ENCODE data around the gene PHAF1.

Gene PHAF1

GRCh38 chr16:67192781-67193361 lies 83.1 kb downstream of the PHAF1 start:
- TF ChIP-seq NFIC (IDR thresholded peaks at IDR 0.05) (no peak), TAF1 (IDR thresholded peaks at IDR 0.05; ENCODE audit: low read depth) (no peak), USF1 (IDR thresholded peaks at IDR 0.05) (no peak), EGR1 (IDR thresholded peaks at IDR 0.05) (no peak)

DNA sequence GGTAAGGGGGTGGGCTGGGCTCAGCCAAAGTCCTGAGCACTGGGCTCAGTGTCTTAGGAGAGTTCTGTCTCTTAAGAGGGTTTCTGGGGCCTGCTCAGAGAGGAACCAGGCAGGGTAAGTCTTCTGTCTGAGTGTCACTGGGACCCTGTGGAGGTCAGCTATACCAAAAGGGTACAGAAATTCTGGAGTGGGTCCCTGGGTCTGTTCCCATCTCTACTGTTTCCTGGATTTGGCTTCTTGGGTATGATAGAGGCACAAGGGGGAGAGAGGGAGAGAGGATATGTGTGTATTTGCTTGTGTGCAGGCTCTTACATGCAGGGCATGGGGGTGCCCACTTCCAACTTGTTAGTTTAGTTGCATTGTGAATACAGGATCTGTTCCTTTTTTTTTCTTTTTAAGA lies 83.8 kb downstream of the PHAF1 start:
- TF ChIP-seq TAF1 (IDR thresholded peaks at IDR 0.05; ENCODE audit: low read depth): no peak
- no peak for TF ChIP-seq RAD21 (IDR thresholded peaks at IDR 0.05; ENCODE audit: low read depth)
- TF ChIP-seq TCF12 (IDR thresholded peaks at IDR 0.05; ENCODE audit: low read depth): no peak
- TF ChIP-seq FOXM1 (IDR thresholded peaks at IDR 0.05; ENCODE audit: borderline replicate concordance, low read depth): no peak
- TF ChIP-seq YY1 (IDR thresholded peaks at IDR 0.05; ENCODE audit: low read depth): no peak
- no peak for TF ChIP-seq EGR1 (IDR thresholded peaks at IDR 0.05)
- no peak for TF ChIP-seq REST (IDR thresholded peaks at IDR 0.05; ENCODE audit: low read depth)
- no peak for TF ChIP-seq USF1 (IDR thresholded peaks at IDR 0.05)
- TF ChIP-seq EP300 (IDR thresholded peaks at IDR 0.05; ENCODE audit: borderline replicate concordance): no peak
- TF ChIP-seq NFIC (IDR thresholded peaks at IDR 0.05): no peak
- no peak for TF ChIP-seq ZBTB7A (IDR thresholded peaks at IDR 0.05; ENCODE audit: low read depth)
- TF ChIP-seq CREB1 (IDR thresholded peaks at IDR 0.05; ENCODE audit: low read depth): no peak
- no peak for TF ChIP-seq TEAD4 (IDR thresholded peaks at IDR 0.05)
- TF ChIP-seq, protein P1, sequence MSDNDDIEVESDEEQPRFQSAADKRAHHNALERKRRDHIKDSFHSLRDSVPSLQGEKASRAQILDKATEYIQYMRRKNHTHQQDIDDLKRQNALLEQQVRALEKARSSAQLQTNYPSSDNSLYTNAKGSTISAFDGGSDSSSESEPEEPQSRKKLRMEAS (IDR thresholded peaks at IDR 0.05): no peak
- no peak for TF ChIP-seq CEBPB (IDR thresholded peaks at IDR 0.05)

DNA sequence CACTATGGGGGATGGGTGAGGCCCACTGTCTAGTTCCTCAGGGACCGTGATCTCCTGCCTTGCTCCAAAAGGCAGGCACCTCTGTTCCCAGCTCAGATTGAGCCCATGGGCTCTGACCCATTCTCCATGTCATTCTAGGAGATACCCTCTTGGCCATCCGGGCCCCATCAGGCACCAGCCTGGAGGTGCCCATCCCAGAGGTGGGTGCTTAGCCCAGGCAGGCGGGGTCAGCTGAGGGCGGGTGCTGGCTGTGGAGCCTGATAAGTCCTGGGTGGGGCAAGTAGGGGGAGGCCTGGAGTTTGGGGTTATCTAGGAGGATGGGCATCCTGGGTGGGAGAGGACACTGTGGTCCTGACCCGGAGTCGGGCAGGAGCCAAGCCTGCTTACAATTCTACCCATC lies 84.5 kb downstream of the PHAF1 start:
- no peak for TF ChIP-seq TCF12 (IDR thresholded peaks at IDR 0.05; ENCODE audit: low read depth)
- TF ChIP-seq CEBPB (IDR thresholded peaks at IDR 0.05): no peak
- TF ChIP-seq USF1 (IDR thresholded peaks at IDR 0.05): no peak
- no peak for TF ChIP-seq TAF1 (IDR thresholded peaks at IDR 0.05; ENCODE audit: low read depth)
- TF ChIP-seq EP300 (IDR thresholded peaks at IDR 0.05; ENCODE audit: borderline replicate concordance): no peak
- TF ChIP-seq CREB1 (IDR thresholded peaks at IDR 0.05; ENCODE audit: low read depth): no peak
- no peak for TF ChIP-seq FOXM1 (IDR thresholded peaks at IDR 0.05; ENCODE audit: borderline replicate concordance, low read depth)
- no peak for TF ChIP-seq TEAD4 (IDR thresholded peaks at IDR 0.05)
- TF ChIP-seq ZBTB7A (IDR thresholded peaks at IDR 0.05; ENCODE audit: low read depth): no peak
- TF ChIP-seq, protein P1 (IDR thresholded peaks at IDR 0.05): no peak
- no peak for TF ChIP-seq EGR1 (IDR thresholded peaks at IDR 0.05)
- no peak for TF ChIP-seq RAD21 (IDR thresholded peaks at IDR 0.05; ENCODE audit: low read depth)
- no peak for TF ChIP-seq REST (IDR thresholded peaks at IDR 0.05; ENCODE audit: low read depth)
- TF ChIP-seq NFIC (IDR thresholded peaks at IDR 0.05): no peak
- TF ChIP-seq YY1 (IDR thresholded peaks at IDR 0.05; ENCODE audit: low read depth): no peak

DNA sequence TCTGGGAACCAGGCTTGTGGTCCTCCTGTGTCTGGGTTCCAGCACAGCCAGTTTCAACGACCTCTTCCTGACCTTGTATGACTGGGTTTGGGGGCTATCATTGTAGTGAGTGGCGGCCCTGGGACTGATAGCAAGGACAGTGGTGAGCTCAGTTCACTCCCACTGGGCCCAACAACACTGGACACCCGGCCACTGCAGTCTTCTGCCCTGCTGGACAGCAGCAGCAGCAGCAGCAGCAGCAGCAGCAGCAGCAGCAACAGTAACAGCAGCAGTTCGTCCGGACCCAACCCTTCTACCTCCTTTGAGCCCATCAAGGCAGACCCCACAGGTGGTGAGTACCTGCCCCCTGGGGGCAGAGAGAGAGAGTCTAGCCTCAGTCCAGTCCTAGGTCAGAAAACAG lies 85.9 kb downstream of the PHAF1 start:
- TF ChIP-seq, protein P1 (IDR thresholded peaks at IDR 0.05): no peak
- TF ChIP-seq EP300 (IDR thresholded peaks at IDR 0.05; ENCODE audit: borderline replicate concordance) (no peak), ZBTB7A (IDR thresholded peaks at IDR 0.05; ENCODE audit: low read depth) (no peak), EGR1 (IDR thresholded peaks at IDR 0.05) (no peak)

DNA sequence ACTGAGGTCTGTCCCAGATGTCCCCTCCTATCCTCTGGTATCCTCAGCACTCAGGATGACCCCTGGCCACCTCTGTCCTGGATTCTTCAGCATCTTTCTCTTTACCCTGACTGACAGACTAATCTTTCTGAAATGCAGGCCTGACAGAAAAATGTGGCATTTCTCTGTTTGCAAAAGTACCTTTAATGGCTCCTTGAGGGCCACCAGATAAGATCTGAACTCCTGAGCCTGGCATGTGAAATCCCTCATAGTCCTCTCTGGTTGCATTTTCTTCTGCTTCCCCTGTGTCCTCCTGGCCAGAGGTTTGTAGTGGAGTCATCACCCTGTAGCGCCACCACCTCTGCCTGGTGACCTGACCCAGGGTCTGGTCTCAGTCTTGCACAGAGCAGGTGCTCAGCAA lies 87.1 kb downstream of the PHAF1 start:
- TF ChIP-seq CREB1 (IDR thresholded peaks at IDR 0.05; ENCODE audit: low read depth) (no peak), CEBPB (IDR thresholded peaks at IDR 0.05) (no peak), RAD21 (IDR thresholded peaks at IDR 0.05; ENCODE audit: low read depth) (no peak), EGR1 (IDR thresholded peaks at IDR 0.05) (no peak), TCF12 (IDR thresholded peaks at IDR 0.05; ENCODE audit: low read depth) (no peak), REST (IDR thresholded peaks at IDR 0.05; ENCODE audit: low read depth) (no peak), USF1 (IDR thresholded peaks at IDR 0.05) (no peak), NFIC (IDR thresholded peaks at IDR 0.05) (no peak), TEAD4 (IDR thresholded peaks at IDR 0.05) (no peak), FOXM1 (IDR thresholded peaks at IDR 0.05; ENCODE audit: borderline replicate concordance, low read depth) (no peak), ZBTB7A (IDR thresholded peaks at IDR 0.05; ENCODE audit: low read depth) (no peak), YY1 (IDR thresholded peaks at IDR 0.05; ENCODE audit: low read depth) (no peak), TAF1 (IDR thresholded peaks at IDR 0.05; ENCODE audit: low read depth) (no peak), EP300 (IDR thresholded peaks at IDR 0.05; ENCODE audit: borderline replicate concordance) (no peak)
- TF ChIP-seq, protein P1 (IDR thresholded peaks at IDR 0.05): no peak

All from Ishikawa (cell line).